KMS-11 (cell line): ENCODE data around the gene AFF1.

Source experiments
- H2AFZ ChIP-seq: fragments of 200-600 bp; sonication (generic); 2 replicates; pipeline ENCODE4 v1.6.1; 2016; ENCODE audit warnings: antibody characterized with exemption, mixed run types, low read depth
- H3K27ac ChIP-seq: fragments of 200-600 bp; sonication (generic); 2 replicates; pipeline ENCODE4 v1.6.1; 2016; ENCODE audit warnings: mild to moderate bottlenecking, mixed run types
- H3K27me3 ChIP-seq: fragments of 200-600 bp; sonication (generic); 2 replicates; pipeline ENCODE4 v1.6.1; 2017; ENCODE audit warnings: mild to moderate bottlenecking, low read depth, mixed run types, moderate library complexity; ENCODE audit not compliant: insufficient read depth
- H3K36me3 ChIP-seq: fragments of 200-600 bp; sonication (generic); 2 replicates; pipeline ENCODE4 v1.6.1; 2017; ENCODE audit warnings: mild to moderate bottlenecking, mixed run types; ENCODE audit not compliant: insufficient read depth
- H3K4me1 ChIP-seq: fragments of 200-600 bp; sonication (generic); 2 replicates; pipeline ENCODE4 v1.6.1; 2016; ENCODE audit warnings: mild to moderate bottlenecking, low read depth, mixed run types; ENCODE audit not compliant: poor library complexity, severe bottlenecking
- H3K4me2 ChIP-seq: fragments of 200-600 bp; sonication (generic); 2 replicates; pipeline ENCODE4 v1.7.0; 2016; ENCODE audit warnings: mild to moderate bottlenecking, mixed run types
- H3K4me3 ChIP-seq: fragments of 200-600 bp; sonication (generic); IDR thresholded peaks from 2 replicates; pipeline ENCODE4 v1.6.1; 2017; ENCODE audit warnings: low read depth, low read length, mixed read lengths; ENCODE audit not compliant: insufficient read depth
- H3K79me2 ChIP-seq: fragments of 200-600 bp; sonication (generic); 2 replicates; pipeline ENCODE4 v1.6.1; 2016; ENCODE audit warnings: low read depth, mixed run types; ENCODE audit not compliant: insufficient read depth
- H3K9ac ChIP-seq: fragments of 200-600 bp; sonication (generic); 2 replicates; pipeline ENCODE4 v1.6.1; 2016; ENCODE audit warnings: mild to moderate bottlenecking, mixed run types
- H4K20me1 ChIP-seq: fragments of 200-600 bp; sonication (generic); 2 replicates; pipeline ENCODE4 v1.6.1; 2016; ENCODE audit warnings: mild to moderate bottlenecking, mixed run types; ENCODE audit not compliant: insufficient read depth
- CTCF ChIP-seq: fragments of 200-600 bp; sonication (generic); conservative IDR thresholded peaks from 2 replicates; pipeline ENCODE4 v1.6.1; 2017; ENCODE audit warnings: low read depth, mild to moderate bottlenecking, antibody characterized with exemption, low read length, moderate library complexity, mixed read lengths

Gene AFF1

GRCh38 chr4:87121341-87122065 lies 186.7 kb downstream of the AFF1 start:
- H2AFZ ChIP-seq = no peak overlapping the region
- peaks cover 19% of the 10 kb centered on the region; the same call in 1 of the 2 replicates for H3K36me3 ChIP-seq
- H3K4me2 ChIP-seq = no peak overlapping the region
- no peak overlapping the region for H3K9ac ChIP-seq
- TF ChIP-seq CTCF = no peak
- H3K4me3 ChIP-seq = no peak overlapping the region
- no peak overlapping the region for H3K27ac ChIP-seq
- H3K79me2 ChIP-seq = peaks cover 15% of the 10 kb centered on the region; the same call in 1 of the 2 replicates
- H3K4me1 ChIP-seq = peaks cover 6% of the 10 kb centered on the region
- H3K27me3 ChIP-seq = no peaks in the 10 kb centered on the region
- H4K20me1 ChIP-seq = no peaks in the 10 kb centered on the region

- Histone ChIP-seq H3K4me2 (no peak overlapping the region), H4K20me1 (no peaks in the 10 kb centered on the region), H3K4me1 (peaks cover 6% of the 10 kb centered on the region), H2AFZ (no peak overlapping the region), H3K4me3 (no peak overlapping the region), H3K9ac (no peak overlapping the region), H3K27me3 (no peaks in the 10 kb centered on the region), H3K36me3 (peaks cover 18% of the 10 kb centered on the region; the same call in 1 of the 2 replicates), H3K27ac (no peak overlapping the region), H3K79me2 (peaks cover 15% of the 10 kb centered on the region; the same call in 1 of the 2 replicates)
- no peak for TF ChIP-seq CTCF
Measured at GRCh38 chr4:87122252-87122651, 187.4 kb downstream of the AFF1 start.

GRCh38 chr4:87126056-87126455 lies 191.2 kb downstream of the AFF1 start:
- Histone ChIP-seq H3K27ac (no peak overlapping the region), H3K36me3 (0 out of 2 replicates have a peak, but pooled peaks cover 10% of the 10 kb centered on the region), H3K9ac (no peak overlapping the region), H3K27me3 (no peaks in the 10 kb centered on the region), H2AFZ (no peak overlapping the region), H3K79me2 (peaks cover 15% of the 10 kb centered on the region; the same call in 1 of the 2 replicates), H4K20me1 (no peaks in the 10 kb centered on the region), H3K4me2 (no peak overlapping the region), H3K4me3 (no peak overlapping the region), H3K4me1 (no peaks in the 10 kb centered on the region)
- no peak for TF ChIP-seq CTCF

- Histone ChIP-seq H3K36me3 (peaks cover 10% of the 10 kb centered on the region; the same call in 1 of the 2 replicates), H3K4me3 (no peak overlapping the region), H4K20me1 (no peaks in the 10 kb centered on the region), H3K27me3 (no peaks in the 10 kb centered on the region), H2AFZ (no peak overlapping the region), H3K4me1 (no peaks in the 10 kb centered on the region), H3K9ac (no peak overlapping the region), H3K27ac (no peak overlapping the region), H3K79me2 (peaks cover 6% of the 10 kb centered on the region; the same call in 1 of the 2 replicates), H3K4me2 (no peak overlapping the region)
- no peak for TF ChIP-seq CTCF
Measured at GRCh38 chr4:87128006-87128705, 193.3 kb downstream of the AFF1 start.
